T47D (cell line): Measurements from ENCODE around the gene PCDHGA3.
"Not testable (repeated sequence)": the region's sequence is repeated elsewhere in the genome, so short reads cannot be mapped to it uniquely, and the experiment has no call there.

Experiments
- DNase-seq, 2 experiments: peaks; one replicate each; pipeline versions ENCODE4 v3.0.0 to v3.0.0-alpha.2; 2011 to 2012; ENCODE audit warnings: low read depth in 1 of 2, low spot score in 1 of 2
- JUND ChIP-seq: IDR thresholded peaks from 2 replicates; pipeline ENCODE4 v1.6.1; 2012; ENCODE audit warnings: low read depth
- in situ Hi-C: cut with HindIII; loops from 2 replicates; pipeline ENCODE4 v1.10.0; 2016; ENCODE audit warnings: low sequenced_read_pairs, low pct_unique_long_range_greater_than_20kb

Gene PCDHGA3

GRCh38 chr5:141374627-141375026 lies 31.0 kb downstream of the PCDHGA3 start:
- no peak for TF ChIP-seq JUND
- no peak for DNase-seq
- in situ Hi-C loops = no loop called here

DNA sequence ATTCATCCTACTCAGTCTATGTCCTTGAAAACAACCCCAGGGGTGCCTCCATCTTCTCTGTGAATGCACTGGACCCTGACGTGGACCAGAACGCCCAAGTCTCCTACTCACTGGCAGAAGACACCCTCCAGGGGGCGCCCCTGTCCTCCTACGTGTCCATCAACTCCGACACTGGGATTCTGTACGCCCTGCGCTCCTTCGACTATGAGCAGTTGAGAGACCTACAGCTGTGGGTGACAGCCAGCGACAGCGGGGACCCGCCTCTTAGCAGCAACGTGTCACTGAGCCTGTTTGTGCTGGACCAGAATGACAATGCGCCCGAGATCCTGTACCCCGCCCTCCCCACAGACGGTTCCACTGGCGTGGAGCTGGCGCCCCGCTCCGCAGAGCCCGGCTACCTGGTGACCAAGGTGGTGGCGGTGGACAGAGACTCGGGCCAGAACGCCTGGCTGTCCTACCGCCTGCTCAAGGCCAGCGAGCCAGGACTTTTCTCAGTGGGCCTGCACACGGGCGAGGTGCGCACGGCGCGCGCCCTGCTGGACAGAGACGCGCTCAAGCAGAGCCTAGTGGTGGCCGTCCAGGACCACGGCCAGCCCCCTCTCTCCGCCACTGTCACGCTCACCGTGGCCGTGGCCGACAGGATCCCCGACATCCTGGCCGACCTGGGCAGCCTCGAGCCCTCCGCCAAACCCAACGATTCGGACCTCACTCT lies 32.0 kb downstream of the PCDHGA3 start:
- DNase-seq, in situ Hi-C loops: not testable (repeated sequence)

DNA sequence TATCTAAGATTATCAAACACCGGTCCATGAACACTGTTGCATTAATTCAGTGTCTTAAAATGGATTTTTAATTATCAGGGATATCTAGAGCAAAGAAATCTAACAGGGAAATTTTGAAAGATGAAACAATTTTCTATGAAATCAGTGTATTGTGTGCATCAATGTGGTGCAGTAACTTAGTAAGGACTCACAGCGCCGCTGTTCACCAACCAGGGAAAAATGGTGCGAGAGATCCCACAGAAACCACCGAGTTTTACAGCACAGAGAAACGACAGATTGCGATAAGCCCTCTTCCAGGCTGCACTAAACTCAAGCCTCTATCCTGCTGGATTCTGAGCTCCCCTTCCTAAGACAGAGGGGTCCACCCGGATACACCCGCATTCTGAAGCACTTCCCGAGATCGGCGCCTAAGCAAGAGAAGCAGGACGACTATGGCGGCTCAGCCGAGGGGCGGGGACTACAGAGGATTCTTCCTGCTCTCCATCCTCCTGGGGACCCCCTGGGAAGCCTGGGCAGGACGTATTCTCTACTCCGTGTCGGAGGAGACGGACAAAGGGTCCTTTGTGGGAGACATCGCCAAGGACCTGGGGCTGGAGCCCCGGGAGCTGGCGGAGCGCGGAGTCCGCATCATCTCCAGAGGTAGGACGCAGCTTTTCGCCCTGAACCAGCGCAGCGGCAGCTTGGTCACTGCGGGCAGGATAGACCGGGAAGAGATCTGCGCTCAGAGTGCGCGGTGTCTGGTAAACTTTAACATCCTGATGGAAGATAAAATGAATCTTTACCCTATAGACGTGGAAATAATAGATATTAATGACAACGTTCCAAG lies 39.1 kb downstream of the PCDHGA3 start, which contains the start of gene PCDHGA7:
PCDHGA7 (plus strand) TSS at position 274 of the 826 bp plus-strand sequence; CDS start at position 432, 158 bp downstream.
- in situ Hi-C loops = no loop called here
- DNase-seq = peak; percentile 82 to 88
- TF ChIP-seq JUND = no peak

GRCh38 chr5:141383345-141383744 lies 39.7 kb downstream of the PCDHGA3 start:
- in situ Hi-C loops = no loop called here
- no peak for DNase-seq

DNA sequence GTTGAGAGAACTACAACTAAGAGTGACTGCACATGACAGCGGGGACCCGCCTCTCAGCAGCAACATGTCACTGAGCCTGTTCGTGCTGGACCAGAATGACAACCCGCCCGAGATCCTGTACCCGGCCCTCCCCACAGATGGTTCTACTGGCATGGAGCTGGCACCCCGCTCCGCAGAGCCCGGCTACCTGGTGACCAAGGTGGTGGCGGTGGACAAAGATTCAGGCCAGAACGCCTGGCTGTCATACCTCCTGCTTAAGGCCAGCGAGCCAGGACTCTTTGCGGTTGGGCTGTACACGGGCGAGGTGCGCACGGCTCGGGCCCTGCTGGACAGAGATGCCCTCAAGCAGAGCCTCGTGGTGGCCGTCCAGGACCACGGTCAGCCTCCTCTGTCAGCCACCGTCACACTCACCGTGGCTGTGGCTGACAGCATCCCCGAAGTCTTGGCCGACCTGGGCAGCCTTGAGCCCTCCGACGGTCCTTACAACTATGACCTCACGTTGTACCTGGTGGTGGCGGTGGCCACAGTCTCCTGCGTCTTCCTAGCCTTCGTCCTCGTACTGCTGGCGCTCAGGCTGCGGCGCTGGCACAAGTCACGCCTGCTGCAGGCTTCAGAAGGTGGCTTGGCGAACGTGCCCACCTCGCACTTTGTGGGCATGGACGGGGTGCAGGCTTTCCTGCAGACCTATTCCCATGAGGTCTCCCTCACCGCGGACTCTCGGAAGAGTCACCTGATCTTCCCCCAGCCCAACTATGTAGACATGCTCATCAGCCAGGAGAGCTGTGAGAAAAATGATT lies 41.0 kb downstream of the PCDHGA3 start:
- in situ Hi-C loops = no loop called here
- no peak for TF ChIP-seq JUND
- DNase-seq = no peak

More at GRCh38 chr5:141383345-141383744, 39.7 kb downstream of the PCDHGA3 start:
- no peak for TF ChIP-seq JUND

- peak in 1 of 2 experiments; percentile 63 for DNase-seq
- in situ Hi-C loops = not testable (repeated sequence)
Measured at GRCh38 chr5:141387557-141388311, 44.1 kb downstream of the PCDHGA3 start, which contains the start of gene PCDHGB4. TSS of gene PCDHGB4 (plus strand) at chr5:141387698. CDS start at chr5:141387885, 187 bp downstream.

DNA sequence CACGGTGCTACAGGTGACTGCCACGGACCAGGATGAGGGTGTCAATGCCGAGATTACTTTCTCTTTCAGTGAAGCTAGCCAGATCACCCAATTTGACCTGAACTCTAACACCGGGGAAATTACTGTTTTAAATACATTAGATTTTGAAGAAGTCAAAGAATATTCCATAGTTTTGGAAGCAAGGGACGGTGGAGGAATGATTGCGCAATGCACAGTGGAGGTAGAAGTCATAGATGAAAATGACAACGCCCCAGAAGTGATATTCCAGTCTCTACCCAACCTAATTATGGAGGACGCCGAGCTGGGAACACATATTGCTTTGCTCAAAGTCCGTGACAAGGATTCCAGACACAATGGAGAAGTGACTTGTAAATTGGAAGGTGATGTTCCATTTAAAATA lies 45.0 kb downstream of the PCDHGA3 start:
- DNase-seq = no peak
- in situ Hi-C loops = no loop called here
- TF ChIP-seq JUND = no peak

- in situ Hi-C loops = no loop called here
- no peak for TF ChIP-seq JUND
Measured at GRCh38 chr5:141389153-141390042, 45.8 kb downstream of the PCDHGA3 start.

DNA sequence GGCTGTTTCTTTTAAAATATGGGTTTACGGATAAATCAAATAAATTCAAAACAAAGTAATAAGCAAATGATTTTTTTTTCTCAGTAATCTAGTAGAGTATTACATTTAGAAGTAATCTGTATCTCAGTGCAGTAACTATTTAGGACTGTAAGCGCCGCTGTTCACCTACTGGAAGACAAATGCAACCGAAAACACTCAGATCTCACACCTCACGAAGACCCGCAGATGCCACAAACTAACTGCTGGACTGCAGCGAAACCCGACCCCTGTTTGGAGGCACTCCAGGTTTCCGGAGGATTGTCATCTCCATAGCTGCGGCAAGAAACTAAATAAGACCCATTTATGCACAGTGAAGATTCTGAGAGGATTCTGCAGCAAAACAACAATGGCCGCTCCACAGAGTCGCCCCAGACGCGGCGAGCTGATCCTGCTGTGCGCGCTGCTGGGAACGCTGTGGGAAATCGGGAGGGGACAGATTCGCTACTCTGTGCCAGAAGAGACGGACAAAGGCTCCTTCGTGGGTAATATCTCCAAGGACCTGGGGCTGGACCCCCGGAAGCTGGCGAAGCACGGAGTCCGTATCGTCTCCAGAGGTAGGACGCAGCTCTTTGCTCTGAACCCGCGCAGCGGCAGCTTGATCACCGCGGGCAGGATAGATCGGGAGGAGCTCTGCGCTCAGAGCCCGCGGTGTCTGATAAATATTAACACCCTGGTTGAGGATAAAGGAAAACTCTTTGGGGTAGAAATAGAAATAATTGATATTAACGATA lies 49.0 kb downstream of the PCDHGA3 start, which contains the start of gene PCDHGA8:
PCDHGA8 (plus strand) TSS at position 205 of the 770 bp plus-strand sequence; CDS start at position 386, 181 bp downstream.
- DNase-seq = no peak
- TF ChIP-seq JUND = no peak
- in situ Hi-C loops = no loop called here

More at GRCh38 chr5:141389153-141390042, 45.8 kb downstream of the PCDHGA3 start:
- no peak for DNase-seq

DNA sequence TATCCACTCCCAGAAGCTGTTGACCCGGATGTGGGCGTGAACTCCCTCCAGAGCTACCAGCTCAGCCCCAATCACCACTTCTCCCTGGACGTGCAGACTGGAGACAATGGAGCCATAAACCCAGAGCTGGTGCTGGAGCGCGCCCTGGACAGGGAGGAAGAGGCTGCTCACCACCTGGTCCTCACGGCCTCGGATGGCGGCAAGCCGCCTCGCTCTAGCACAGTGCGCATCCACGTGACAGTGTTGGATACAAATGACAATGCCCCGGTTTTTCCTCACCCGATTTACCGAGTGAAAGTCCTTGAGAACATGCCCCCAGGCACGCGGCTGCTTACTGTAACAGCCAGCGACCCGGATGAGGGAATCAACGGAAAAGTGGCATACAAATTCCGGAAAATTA lies 49.6 kb downstream of the PCDHGA3 start:
- DNase-seq = no peak
- in situ Hi-C loops = no loop called here
- no peak for TF ChIP-seq JUND

DNA sequence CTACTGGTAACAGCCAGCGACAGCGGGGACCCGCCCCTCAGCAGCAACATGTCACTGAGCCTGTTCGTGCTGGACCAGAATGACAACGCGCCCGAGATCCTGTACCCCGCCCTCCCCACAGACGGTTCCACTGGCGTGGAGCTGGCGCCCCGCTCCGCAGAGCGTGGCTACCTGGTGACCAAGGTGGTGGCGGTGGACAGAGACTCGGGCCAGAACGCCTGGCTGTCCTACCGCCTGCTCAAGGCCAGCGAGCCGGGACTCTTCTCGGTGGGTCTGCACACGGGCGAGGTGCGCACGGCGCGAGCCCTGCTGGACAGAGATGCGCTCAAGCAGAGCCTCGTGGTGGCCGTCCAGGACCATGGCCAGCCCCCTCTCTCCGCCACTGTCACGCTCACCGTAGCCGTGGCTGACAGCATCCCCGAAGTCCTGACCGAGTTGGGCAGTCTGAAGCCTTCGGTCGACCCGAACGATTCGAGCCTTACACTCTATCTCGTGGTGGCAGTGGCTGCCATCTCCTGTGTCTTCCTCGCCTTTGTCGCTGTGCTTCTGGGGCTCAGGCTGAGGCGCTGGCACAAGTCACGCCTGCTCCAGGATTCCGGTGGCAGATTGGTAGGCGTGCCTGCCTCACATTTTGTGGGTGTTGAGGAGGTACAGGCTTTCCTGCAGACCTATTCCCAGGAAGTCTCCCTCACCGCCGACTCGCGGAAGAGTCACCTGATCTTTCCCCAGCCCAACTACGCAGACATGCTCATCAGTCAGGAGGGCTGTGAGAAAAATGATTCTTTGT lies 51.0 kb downstream of the PCDHGA3 start:
- in situ Hi-C loops, DNase-seq: not testable (repeated sequence)
